ENCODE results near the gene MARCHF11. TPM values are rescaled to one million over a fixed set of nuclear protein-coding genes. Genes with fewer than 3 reads are reported as not detected.
A peak's percentile ranks its signal among the peaks of the same experiment; 100 is the strongest.

Gene MARCHF11
- total RNA-seq: under 1 TPM; 0.24 to 0.33 TPM

GRCh38 chr5:16179511-16179935 is at the start of gene MARCHF11:
MARCHF11 (minus strand) TSS chr5:16179791; CDS start chr5:16179575, 216 bp downstream.
- Histone ChIP-seq H3K27ac (no peak within 1 kb of the TSS), H3K4me3 (peak within 1 kb of the TSS; percentile 40 to 50), H3K4me1 (peaks cover 0 to 8% of the 10 kb centered on the region in 2 donors), H3K9me3 (no peaks in the 10 kb centered on the region), H3K36me3 (no peaks in the 10 kb centered on the region), H3K27me3 (peaks cover 6 to 16% of the 10 kb centered on the region in 2 donors)
- no peak for TF ChIP-seq CTCF (IDR thresholded peaks at IDR 0.05)
- DNase-seq (ENCODE audit: low spot score): no peak

GRCh38 chr5:16225927-16226326 is 46.3 kb upstream of the MARCHF11 start:
- no peaks in the 10 kb centered on the region for H3K27me3 ChIP-seq
- no peaks in the 10 kb centered on the region for H3K4me1 ChIP-seq
- H3K4me3 ChIP-seq: no peak overlapping the region
- DNase-seq (ENCODE audit: low spot score): no peak
- no peak for TF ChIP-seq CTCF (IDR thresholded peaks at IDR 0.05)
- H3K27ac ChIP-seq: no peak overlapping the region
- no peaks in the 10 kb centered on the region for H3K36me3 ChIP-seq
- H3K9me3 ChIP-seq: no peaks in the 10 kb centered on the region

GRCh38 chr5:16192311-16192710 is 12.7 kb upstream of the MARCHF11 start:
- TF ChIP-seq CTCF (IDR thresholded peaks at IDR 0.05): no peak
- Histone ChIP-seq H3K27me3 (no peaks in the 10 kb centered on the region), H3K9me3 (no peaks in the 10 kb centered on the region), H3K4me3 (no peak overlapping the region), H3K27ac (no peak overlapping the region), H3K4me1 (no peaks in the 10 kb centered on the region), H3K36me3 (no peaks in the 10 kb centered on the region)
- no peak for DNase-seq (ENCODE audit: low spot score)

GRCh38 chr5:16180789-16181082 is 1.1 kb upstream of the MARCHF11 start:
- Histone ChIP-seq H3K4me1 (peaks cover 0 to 8% of the 10 kb centered on the region in 2 donors), H3K27ac (no peak overlapping the region), H3K27me3 (peaks cover 6 to 16% of the 10 kb centered on the region in 2 donors), H3K4me3 (no peak overlapping the region), H3K36me3 (no peaks in the 10 kb centered on the region), H3K9me3 (no peaks in the 10 kb centered on the region)
- no peak for TF ChIP-seq CTCF (IDR thresholded peaks at IDR 0.05)
- no peak for DNase-seq (ENCODE audit: low spot score)

GRCh38 chr5:16179936-16180788 is 571 bp upstream of the MARCHF11 start:
- H3K36me3 ChIP-seq: no peaks in the 10 kb centered on the region
- H3K27me3 ChIP-seq: peaks cover 6 to 16% of the 10 kb centered on the region in 2 donors
- no peaks in the 10 kb centered on the region for H3K9me3 ChIP-seq
- no peak for DNase-seq (ENCODE audit: low spot score)
- peaks cover 0 to 8% of the 10 kb centered on the region in 2 donors for H3K4me1 ChIP-seq
- TF ChIP-seq CTCF (IDR thresholded peaks at IDR 0.05): no peak
- no peak overlapping the region for H3K27ac ChIP-seq
- H3K4me3 ChIP-seq: peak overlapping the region; percentile 40 to 50
